MG63 (cell line): Measurements from ENCODE around the gene RHBDF2. TPM values are rescaled to one million over a fixed set of nuclear protein-coding genes. Genes with fewer than 3 reads are reported as not detected.
A peak's percentile ranks its signal among the peaks of the same experiment; 100 is the strongest.

Source experiments
- DNase-seq: peaks from one replicate; pipeline ENCODE4 v3.0.0-alpha.2; 2020
- H3K27me3 ChIP-seq: fragments of 250-450 bp; sonication (Bioruptor Pico); 2 replicates; pipeline ENCODE4 v1.5.1; 2020; ENCODE audit warnings: mild to moderate bottlenecking, moderate library complexity
- H3K36me3 ChIP-seq: fragments of 250-450 bp; sonication (Bioruptor Pico); 2 replicates; pipeline ENCODE4 v1.5.1; 2020; ENCODE audit warnings: mild to moderate bottlenecking, moderate library complexity
- H3K4me3 ChIP-seq: fragments of 250-450 bp; sonication (Bioruptor Pico); 2 replicates; pipeline ENCODE4 v1.5.1; 2020; ENCODE audit warnings: mild to moderate bottlenecking, moderate library complexity
- H3K9me3 ChIP-seq: fragments of 250-450 bp; sonication (Bioruptor Pico); 2 replicates; pipeline ENCODE4 v1.5.1; 2020; ENCODE audit warnings: mild to moderate bottlenecking, moderate library complexity
- total RNA-seq: library from RNA; depleted of rRNA; stranded (reverse); fragments of >200 nt; shearing (Covaris generic); gene quantifications from 2 replicates; pipeline ENCODE4 v1.2.3, GENCODE V29; 2014; ENCODE audit warnings: low replicate concordance

RHBDF2 gene
- total RNA-seq, 1 experiment from 2014 or later = 20.9 TPM

GRCh38 chr17:76446449-76447231 is 54.6 kb downstream of the RHBDF2 start:
- peak overlapping the region; percentile 30 for H3K4me3 ChIP-seq
- H3K36me3 ChIP-seq = peaks cover 19% of the 10 kb centered on the region
- peak; percentile 91 for DNase-seq
- no peaks in the 10 kb centered on the region for H3K9me3 ChIP-seq
- no peaks in the 10 kb centered on the region for H3K27me3 ChIP-seq

- H3K4me3 ChIP-seq = peak overlapping the region; percentile 30
- no peaks in the 10 kb centered on the region for H3K27me3 ChIP-seq
These were observed 55.4 kb downstream of the RHBDF2 start for GRCh38 chr17:76445697-76446448.

GRCh38 chr17:76444518-76445311 is 56.5 kb downstream of the RHBDF2 start:
- Histone ChIP-seq H3K36me3 (peaks cover 12% of the 10 kb centered on the region), H3K4me3 (no peak overlapping the region), H3K27me3 (no peaks in the 10 kb centered on the region), H3K9me3 (no peaks in the 10 kb centered on the region)
- DNase-seq = no peak

More at GRCh38 chr17:76445697-76446448, 55.4 kb downstream of the RHBDF2 start:
- H3K9me3 ChIP-seq = no peaks in the 10 kb centered on the region
- H3K36me3 ChIP-seq = peaks cover 18% of the 10 kb centered on the region
- no peak for DNase-seq

- no peak for DNase-seq
- H3K9me3 ChIP-seq = no peaks in the 10 kb centered on the region
- no peak overlapping the region for H3K4me3 ChIP-seq
- peaks cover 16% of the 10 kb centered on the region for H3K36me3 ChIP-seq
- no peaks in the 10 kb centered on the region for H3K27me3 ChIP-seq
These were observed 58.6 kb downstream of the RHBDF2 start for GRCh38 chr17:76442341-76443338.

GRCh38 chr17:76441686-76442340 is 59.4 kb downstream of the RHBDF2 start:
- DNase-seq = no peak
- no peaks in the 10 kb centered on the region for H3K27me3 ChIP-seq
- H3K9me3 ChIP-seq = no peaks in the 10 kb centered on the region
- H3K36me3 ChIP-seq = peaks cover 16% of the 10 kb centered on the region
- no peak overlapping the region for H3K4me3 ChIP-seq

- Histone ChIP-seq H3K9me3 (no peaks in the 10 kb centered on the region), H3K27me3 (no peaks in the 10 kb centered on the region), H3K36me3 (peaks cover 15% of the 10 kb centered on the region), H3K4me3 (no peak overlapping the region)
- DNase-seq = no peak
These were observed 60.4 kb downstream of the RHBDF2 start for GRCh38 chr17:76440751-76441362.

GRCh38 chr17:76439314-76439928 is 61.8 kb downstream of the RHBDF2 start:
- Histone ChIP-seq H3K9me3 (no peaks in the 10 kb centered on the region), H3K27me3 (no peaks in the 10 kb centered on the region), H3K36me3 (peaks cover 9% of the 10 kb centered on the region), H3K4me3 (no peak overlapping the region)
- DNase-seq = no peak

- H3K9me3 ChIP-seq = no peaks in the 10 kb centered on the region
- peaks cover 13% of the 10 kb centered on the region for H3K36me3 ChIP-seq
- peak; percentile 25 for DNase-seq
- H3K27me3 ChIP-seq = no peaks in the 10 kb centered on the region
- H3K4me3 ChIP-seq = no peak overlapping the region
These were observed 62.3 kb downstream of the RHBDF2 start for GRCh38 chr17:76438906-76439305.

GRCh38 chr17:76437467-76438402 is 63.5 kb downstream of the RHBDF2 start:
- Histone ChIP-seq H3K27me3 (no peaks in the 10 kb centered on the region), H3K9me3 (no peaks in the 10 kb centered on the region), H3K4me3 (no peak overlapping the region)

GRCh38 chr17:76435751-76436150 is 65.5 kb downstream of the RHBDF2 start:
- DNase-seq = no peak
- Histone ChIP-seq H3K9me3 (no peaks in the 10 kb centered on the region), H3K4me3 (no peak overlapping the region), H3K27me3 (no peaks in the 10 kb centered on the region), H3K36me3 (peaks cover 13% of the 10 kb centered on the region)

More at GRCh38 chr17:76437467-76438402, 63.5 kb downstream of the RHBDF2 start:
- no peak for DNase-seq
- peaks cover 18% of the 10 kb centered on the region for H3K36me3 ChIP-seq

GRCh38 chr17:76434870-76435269 is 66.4 kb downstream of the RHBDF2 start:
- peaks cover 15% of the 10 kb centered on the region for H3K36me3 ChIP-seq
- H3K27me3 ChIP-seq = no peaks in the 10 kb centered on the region
- no peak overlapping the region for H3K4me3 ChIP-seq
- peak; percentile 17 for DNase-seq
- H3K9me3 ChIP-seq = no peaks in the 10 kb centered on the region

GRCh38 chr17:76433693-76434092 is 67.5 kb downstream of the RHBDF2 start:
- no peak for DNase-seq
- peaks cover 11% of the 10 kb centered on the region for H3K36me3 ChIP-seq
- H3K9me3 ChIP-seq = no peaks in the 10 kb centered on the region
- H3K4me3 ChIP-seq = no peak overlapping the region
- no peaks in the 10 kb centered on the region for H3K27me3 ChIP-seq

GRCh38 chr17:76432712-76433336 is 68.4 kb downstream of the RHBDF2 start:
- Histone ChIP-seq H3K27me3 (no peaks in the 10 kb centered on the region), H3K9me3 (no peaks in the 10 kb centered on the region), H3K4me3 (no peak overlapping the region), H3K36me3 (peaks cover 11% of the 10 kb centered on the region)
- DNase-seq = peak; percentile 31
